Gastroesophageal sphincter (tissue), 3 donors: ENCODE results near the gene WDR26.

Experiments
- POLR2A ChIP-seq, 2 donors: fragments of 450-650 bp; IDR thresholded peaks; one replicate each; pipeline ENCODE4 v1.6.1; 2017; ENCODE audit warnings: antibody characterized with exemption in 2 of 2, mild to moderate bottlenecking in 2 of 2, moderate library complexity in 1 of 2
- TF ChIP-seq, protein P1 (sequence below), 4 experiments: fragments of 200-600 bp in 2 of 4; fragments of 450-650 bp in 2 of 4; sonication (generic) in 1 of 4; IDR thresholded peaks; one replicate each; pipeline ENCODE4 v1.5.1; 2017 to 2019; ENCODE audit warnings: antibody characterized with exemption in 4 of 4, mild to moderate bottlenecking in 2 of 4, moderate library complexity in 2 of 4

GRCh38 chr1:224429616-224430326, 4.8 kb downstream of the WDR26 start:
- TF ChIP-seq, protein P1, sequence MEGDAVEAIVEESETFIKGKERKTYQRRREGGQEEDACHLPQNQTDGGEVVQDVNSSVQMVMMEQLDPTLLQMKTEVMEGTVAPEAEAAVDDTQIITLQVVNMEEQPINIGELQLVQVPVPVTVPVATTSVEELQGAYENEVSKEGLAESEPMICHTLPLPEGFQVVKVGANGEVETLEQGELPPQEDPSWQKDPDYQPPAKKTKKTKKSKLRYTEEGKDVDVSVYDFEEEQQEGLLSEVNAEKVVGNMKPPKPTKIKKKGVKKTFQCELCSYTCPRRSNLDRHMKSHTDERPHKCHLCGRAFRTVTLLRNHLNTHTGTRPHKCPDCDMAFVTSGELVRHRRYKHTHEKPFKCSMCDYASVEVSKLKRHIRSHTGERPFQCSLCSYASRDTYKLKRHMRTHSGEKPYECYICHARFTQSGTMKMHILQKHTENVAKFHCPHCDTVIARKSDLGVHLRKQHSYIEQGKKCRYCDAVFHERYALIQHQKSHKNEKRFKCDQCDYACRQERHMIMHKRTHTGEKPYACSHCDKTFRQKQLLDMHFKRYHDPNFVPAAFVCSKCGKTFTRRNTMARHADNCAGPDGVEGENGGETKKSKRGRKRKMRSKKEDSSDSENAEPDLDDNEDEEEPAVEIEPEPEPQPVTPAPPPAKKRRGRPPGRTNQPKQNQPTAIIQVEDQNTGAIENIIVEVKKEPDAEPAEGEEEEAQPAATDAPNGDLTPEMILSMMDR (IDR thresholded peaks at IDR 0.05) = no peak
- no peak for TF ChIP-seq POLR2A (IDR thresholded peaks at IDR 0.05)
